Measurements from ENCODE around the gene LAPTM5.

The LAPTM5 gene

GRCh38 chr1:30745156-30745833 lies 12.3 kb downstream of the LAPTM5 start:
- DNase-seq (ENCODE audit: insufficient read length, low spot score) (no peak), FAIRE-seq (peak; percentile 40)

GRCh38 chr1:30744060-30744756 lies 13.4 kb downstream of the LAPTM5 start:
- DNase-seq (ENCODE audit: insufficient read length, low spot score) (no peak), FAIRE-seq (peak; percentile 99)

GRCh38 chr1:30743584-30744059 lies 14.0 kb downstream of the LAPTM5 start:
- DNase-seq (ENCODE audit: insufficient read length, low spot score) (peak; percentile 78), FAIRE-seq (no peak)

GRCh38 chr1:30742963-30743559 lies 14.5 kb downstream of the LAPTM5 start:
- FAIRE-seq: no peak
- no peak for DNase-seq (ENCODE audit: insufficient read length, low spot score)

- FAIRE-seq: peak; percentile 66
- DNase-seq (ENCODE audit: insufficient read length, low spot score): no peak
Observed at GRCh38 chr1:30742300-30742962, 15.1 kb downstream of the LAPTM5 start.

GRCh38 chr1:30741239-30741894 lies 16.2 kb downstream of the LAPTM5 start:
- DNase-seq (ENCODE audit: insufficient read length, low spot score) (no peak), FAIRE-seq (no peak)

GRCh38 chr1:30740251-30741238 lies 17.0 kb downstream of the LAPTM5 start:
- DNase-seq (ENCODE audit: insufficient read length, low spot score): no peak
- FAIRE-seq: no peak

GRCh38 chr1:30739601-30740000 lies 18.0 kb downstream of the LAPTM5 start:
- DNase-seq (ENCODE audit: insufficient read length, low spot score) (no peak), FAIRE-seq (no peak)

GRCh38 chr1:30738715-30739559 lies 18.6 kb downstream of the LAPTM5 start:
- DNase-seq (ENCODE audit: insufficient read length, low spot score) (no peak), FAIRE-seq (peak; percentile 4)

GRCh38 chr1:30738040-30738714 lies 19.4 kb downstream of the LAPTM5 start:
- FAIRE-seq: peak; percentile 37
- no peak for DNase-seq (ENCODE audit: insufficient read length, low spot score)

GRCh38 chr1:30737357-30738039 lies 20.1 kb downstream of the LAPTM5 start:
- no peak for FAIRE-seq

GRCh38 chr1:30735668-30736498 lies 21.7 kb downstream of the LAPTM5 start:
- DNase-seq (ENCODE audit: insufficient read length, low spot score) (no peak), FAIRE-seq (no peak)

More at GRCh38 chr1:30737357-30738039, 20.1 kb downstream of the LAPTM5 start:
- DNase-seq (ENCODE audit: insufficient read length, low spot score): no peak

- FAIRE-seq (no peak), DNase-seq (ENCODE audit: insufficient read length, low spot score) (no peak)
Observed at GRCh38 chr1:30735124-30735523, 22.4 kb downstream of the LAPTM5 start.

- DNase-seq (ENCODE audit: insufficient read length, low spot score) (no peak), FAIRE-seq (no peak)
Observed at GRCh38 chr1:30734580-30734979, 23.0 kb downstream of the LAPTM5 start.

GRCh38 chr1:30734106-30734505 lies 23.5 kb downstream of the LAPTM5 start:
- DNase-seq (ENCODE audit: insufficient read length, low spot score): no peak
- FAIRE-seq: no peak

- FAIRE-seq (no peak), DNase-seq (ENCODE audit: insufficient read length, low spot score) (no peak)
Observed at GRCh38 chr1:30733493-30733892, 24.1 kb downstream of the LAPTM5 start.
